Stimulated activated CD8-positive, alpha-beta memory T cell treated with anti-CD3 and anti-CD28 coated beads, Interleukin-15, amount 100 ng/mL, for 1 hour (primary cell): Measurements from ENCODE around the gene SNAP29.
"Not testable (repeated sequence)": the region's sequence is repeated elsewhere in the genome, so short reads cannot be mapped to it uniquely, and the experiment has no call there.

Experiments used
- DNase-seq: peaks from one replicate; pipeline ENCODE4 v3.0.0-alpha.2; 2020; ENCODE audit warnings: low read depth

The SNAP29 gene

GRCh38 chr22:20858615-20859416, at the start of gene SNAP29, which contains the start of gene PI4KA:
Gene SNAP29 (plus strand): TSS chr22:20859007. CDS start chr22:20859111, 104 bp downstream.
Gene PI4KA (minus strand): TSS chr22:20858811. CDS start chr22:20858725, 86 bp downstream.
- DNase-seq = peak; percentile 93

- DNase-seq = no peak
Observed at GRCh38 chr22:20809538-20810185, 49.1 kb upstream of the SNAP29 start.

- DNase-seq = peak; percentile 13
Observed at GRCh38 chr22:20810645-20811044, 48.2 kb upstream of the SNAP29 start.

- DNase-seq = no peak
Observed at GRCh38 chr22:20811171-20811570, 47.6 kb upstream of the SNAP29 start.

GRCh38 chr22:20811971-20812660, 46.7 kb upstream of the SNAP29 start:
- no peak for DNase-seq

GRCh38 chr22:20813056-20813455, 45.8 kb upstream of the SNAP29 start:
- DNase-seq = no peak

- no peak for DNase-seq
Observed at GRCh38 chr22:20814221-20814808, 44.5 kb upstream of the SNAP29 start.

- DNase-seq = no peak
Observed at GRCh38 chr22:20815477-20816050, 43.2 kb upstream of the SNAP29 start.

- DNase-seq = no peak
Observed at GRCh38 chr22:20816559-20816958, 42.2 kb upstream of the SNAP29 start.

- DNase-seq = no peak
Observed at GRCh38 chr22:20818471-20818870, 40.3 kb upstream of the SNAP29 start.

- no peak for DNase-seq
Observed at GRCh38 chr22:20819471-20819870, 39.3 kb upstream of the SNAP29 start.

GRCh38 chr22:20821717-20822239, 37.0 kb upstream of the SNAP29 start:
- DNase-seq = not testable (repeated sequence)

- DNase-seq = no peak
Observed at GRCh38 chr22:20822240-20822639, 36.6 kb upstream of the SNAP29 start.

GRCh38 chr22:20823264-20823663, 35.5 kb upstream of the SNAP29 start:
- no peak for DNase-seq

GRCh38 chr22:20825216-20825615, 33.6 kb upstream of the SNAP29 start:
- DNase-seq = not testable (repeated sequence)

GRCh38 chr22:20825624-20826023, 33.2 kb upstream of the SNAP29 start:
- DNase-seq = no peak

GRCh38 chr22:20826373-20827152, 32.2 kb upstream of the SNAP29 start:
- DNase-seq = not testable (repeated sequence)

GRCh38 chr22:20829491-20830134, 29.2 kb upstream of the SNAP29 start:
- DNase-seq = no peak

- no peak for DNase-seq
Observed at GRCh38 chr22:20833225-20833665, 25.6 kb upstream of the SNAP29 start.

- DNase-seq = no peak
Observed at GRCh38 chr22:20834206-20834605, 24.6 kb upstream of the SNAP29 start.
